HG03066 (cell line): ENCODE measurements around the gene NEK7.

ENCODE experiments used
- ATAC-seq: cut with Tn5 transposase; IDR thresholded peaks from one replicate; pipeline ENCODE4 v1.9.1; 2021; ENCODE audit warnings: low read depth; ENCODE audit not compliant: unreplicated experiment

The NEK7 gene

GRCh38 chr1:198141668-198142351 is 15.0 kb upstream of the NEK7 start:
- no peak for ATAC-seq

GRCh38 chr1:198143797-198144196 is 13.0 kb upstream of the NEK7 start:
- ATAC-seq: no peak

- no peak for ATAC-seq
These were observed 9.6 kb upstream of the NEK7 start for GRCh38 chr1:198147216-198147615.

- no peak for ATAC-seq
These were observed 6.4 kb upstream of the NEK7 start for GRCh38 chr1:198150369-198150768.

- no peak for ATAC-seq
These were observed 5.1 kb upstream of the NEK7 start for GRCh38 chr1:198151688-198152087.

- ATAC-seq: no peak
These were observed 3.7 kb upstream of the NEK7 start for GRCh38 chr1:198153103-198153502.

- no peak for ATAC-seq
These were observed 3.0 kb upstream of the NEK7 start for GRCh38 chr1:198153804-198154203.

- ATAC-seq: no peak
These were observed 1.5 kb upstream of the NEK7 start for GRCh38 chr1:198155253-198155652.

- ATAC-seq: peak; percentile 22
These were observed 570 bp upstream of the NEK7 start for GRCh38 chr1:198156111-198156744.

- peak; percentile 45 for ATAC-seq
These were observed 546 bp downstream of the NEK7 start for GRCh38 chr1:198157241-198157846.

- no peak for ATAC-seq
These were observed 1.3 kb downstream of the NEK7 start for GRCh38 chr1:198157847-198158725.

- peak; percentile 52 for ATAC-seq
These were observed 2.2 kb downstream of the NEK7 start for GRCh38 chr1:198158735-198159589.

GRCh38 chr1:198160222-198160621 is 3.4 kb downstream of the NEK7 start:
- ATAC-seq: no peak

GRCh38 chr1:198160946-198161614 is 4.3 kb downstream of the NEK7 start:
- no peak for ATAC-seq

- no peak for ATAC-seq
These were observed 4.9 kb downstream of the NEK7 start for GRCh38 chr1:198161718-198162090.

GRCh38 chr1:198162091-198162767 is 5.4 kb downstream of the NEK7 start:
- ATAC-seq: peak; percentile 22

- peak; percentile 29 for ATAC-seq
These were observed 9.3 kb downstream of the NEK7 start for GRCh38 chr1:198165927-198166647.

GRCh38 chr1:198166900-198167299 is 10.1 kb downstream of the NEK7 start:
- no peak for ATAC-seq
